Neural cell (in vitro differentiated cells): ENCODE data around the gene SORD. TPM values are rescaled to one million over a fixed set of nuclear protein-coding genes. Genes with fewer than 3 reads are reported as not detected.
"Not testable (repeated sequence)": the region's sequence is repeated elsewhere in the genome, so short reads cannot be mapped to it uniquely, and the experiment has no call there.

Source experiments
- H2AFZ ChIP-seq: fragments of 200-600, 300-800 bp; sonication (generic), shearing (Covaris generic); 2 replicates; pipeline ENCODE4 v1.6.0; 2014; ENCODE audit warnings: low read depth, mild to moderate bottlenecking, antibody characterized with exemption, low read length, moderate library complexity
- H3F3A ChIP-seq: fragments of 200-600 bp; shearing (Covaris generic); 2 replicates; pipeline ENCODE4 v1.6.1; 2016; ENCODE audit warnings: mild to moderate bottlenecking, moderate library complexity, mixed read lengths, antibody characterized with exemption, low read length; ENCODE audit not compliant: insufficient read depth, poor library complexity, severe bottlenecking
- H3K27ac ChIP-seq: fragments of 200-600, 300-800 bp; sonication (generic), shearing (Covaris generic); 2 replicates; pipeline ENCODE4 v1.5.1; 2014; ENCODE audit warnings: mild to moderate bottlenecking, low read length, moderate library complexity
- H3K27me3 ChIP-seq: fragments of 300-800, 200-600 bp; sonication (generic), shearing (Covaris generic); 2 replicates; pipeline ENCODE4 v1.6.0; 2014; ENCODE audit warnings: mild to moderate bottlenecking, low read depth, low read length, moderate library complexity; ENCODE audit not compliant: insufficient read depth
- H3K36me3 ChIP-seq: fragments of 300-800, 200-600 bp; sonication (generic), shearing (Covaris generic); 2 replicates; pipeline ENCODE4 v1.5.1; 2014; ENCODE audit warnings: mild to moderate bottlenecking, antibody characterized with exemption, low read length, moderate library complexity; ENCODE audit not compliant: insufficient read depth
- H3K4me2 ChIP-seq: fragments of 300-800, 200-600 bp; sonication (generic), shearing (Covaris generic); 2 replicates; pipeline ENCODE4 v1.6.0; 2014; ENCODE audit warnings: mild to moderate bottlenecking, low read length
- H3K4me3 ChIP-seq: fragments of 300-800, 200-600 bp; sonication (generic), shearing (Covaris generic); 2 replicates; pipeline ENCODE4 v1.5.1; 2014; ENCODE audit warnings: mild to moderate bottlenecking, low read length, moderate library complexity
- H3K79me2 ChIP-seq: fragments of 200-600 bp; shearing (Covaris generic); replicated peaks from 2 replicates; pipeline ENCODE4 v1.6.0; 2014; ENCODE audit warnings: mild to moderate bottlenecking, low read length, moderate library complexity; ENCODE audit not compliant: insufficient read depth
- H3K9ac ChIP-seq: fragments of 300-800, 200-600 bp; sonication (generic), shearing (Covaris generic); 2 replicates; pipeline ENCODE4 v1.6.1; 2016; ENCODE audit warnings: mild to moderate bottlenecking, low read length, mixed read lengths
- H3K9me2 ChIP-seq: fragments of 200-600 bp; shearing (Covaris generic); 2 replicates; pipeline ENCODE4 v1.6.1; 2016; ENCODE audit warnings: mild to moderate bottlenecking, low read length, mixed read lengths; ENCODE audit not compliant: insufficient read depth
- H3K9me3 ChIP-seq: fragments of 200-600, 300-800 bp; sonication (generic), shearing (Covaris generic); 2 replicates; pipeline ENCODE4 v1.6.1; 2016; ENCODE audit warnings: mild to moderate bottlenecking, mixed run types, low read length, moderate library complexity, mixed read lengths
- H4K20me1 ChIP-seq: fragments of 200-600 bp; shearing (Covaris generic); 2 replicates; pipeline ENCODE4 v1.6.1; 2016; ENCODE audit warnings: mild to moderate bottlenecking, mixed run types; ENCODE audit not compliant: insufficient read depth
- CTCF ChIP-seq: fragments of 450-650 bp; IDR thresholded peaks from 2 replicates; pipeline ENCODE4 v1.5.1; 2014; ENCODE audit warnings: antibody characterized with exemption, mild to moderate bottlenecking, moderate library complexity; ENCODE audit not compliant: poor library complexity, severe bottlenecking
- EP300 ChIP-seq: fragments of 450-650 bp; conservative IDR thresholded peaks from 2 replicates; pipeline ENCODE4 v1.6.1; 2014; ENCODE audit warnings: antibody characterized with exemption, mild to moderate bottlenecking, moderate library complexity; ENCODE audit not compliant: poor library complexity, severe bottlenecking
- EZH2 ChIP-seq: fragments of 200-600, 300-800 bp; shearing (Covaris generic), sonication (generic); IDR thresholded peaks from 2 replicates; pipeline ENCODE4 v1.6.1; 2014; ENCODE audit warnings: antibody characterized with exemption, low read length, borderline replicate concordance, mild to moderate bottlenecking; ENCODE audit not compliant: insufficient read depth, poor library complexity, severe bottlenecking
- MXI1 ChIP-seq: fragments of 450-650 bp; conservative IDR thresholded peaks from 2 replicates; pipeline ENCODE4 v1.6.1; 2014; ENCODE audit warnings: antibody characterized with exemption, mild to moderate bottlenecking; ENCODE audit not compliant: poor library complexity, severe bottlenecking
- POLR2AphosphoS5 ChIP-seq: IDR thresholded peaks from 2 replicates; pipeline ENCODE4 v1.6.1; 2012
- RAD21 ChIP-seq: fragments of 450-650 bp; conservative IDR thresholded peaks from 2 replicates; pipeline ENCODE4 v1.6.1; 2014; ENCODE audit warnings: antibody characterized with exemption, mild to moderate bottlenecking, moderate library complexity
- SMC3 ChIP-seq: fragments of 450-650 bp; conservative IDR thresholded peaks from 2 replicates; pipeline ENCODE4 v1.6.1; 2014; ENCODE audit warnings: antibody characterized with exemption, mild to moderate bottlenecking, moderate library complexity; ENCODE audit not compliant: poor library complexity
- TAF1 ChIP-seq: IDR thresholded peaks from 2 replicates; pipeline ENCODE4 v1.6.1; 2012; ENCODE audit warnings: low read depth
- polyA plus RNA-seq: library from polyadenylated mRNA; depleted of rRNA; stranded (reverse); fragments of >200 nt; gene quantifications from 2 replicates; pipeline ENCODE4 v1.2.3, GENCODE V29; 2014
- TF ChIP-seq, protein P1 (sequence below): IDR thresholded peaks from 2 replicates; pipeline ENCODE4 v1.6.1; 2012; ENCODE audit warnings: borderline replicate concordance

Gene SORD
- polyA plus RNA-seq, 1 donor from 2014 or later = 17.7 TPM

- H3K4me2 ChIP-seq = no peak overlapping the region
- no peaks in the 10 kb centered on the region for H3K9me3 ChIP-seq
- no peak overlapping the region for H2AFZ ChIP-seq
- no peak overlapping the region for H3K4me3 ChIP-seq
- TF ChIP-seq MXI1 = no peak
- TF ChIP-seq, protein P1, sequence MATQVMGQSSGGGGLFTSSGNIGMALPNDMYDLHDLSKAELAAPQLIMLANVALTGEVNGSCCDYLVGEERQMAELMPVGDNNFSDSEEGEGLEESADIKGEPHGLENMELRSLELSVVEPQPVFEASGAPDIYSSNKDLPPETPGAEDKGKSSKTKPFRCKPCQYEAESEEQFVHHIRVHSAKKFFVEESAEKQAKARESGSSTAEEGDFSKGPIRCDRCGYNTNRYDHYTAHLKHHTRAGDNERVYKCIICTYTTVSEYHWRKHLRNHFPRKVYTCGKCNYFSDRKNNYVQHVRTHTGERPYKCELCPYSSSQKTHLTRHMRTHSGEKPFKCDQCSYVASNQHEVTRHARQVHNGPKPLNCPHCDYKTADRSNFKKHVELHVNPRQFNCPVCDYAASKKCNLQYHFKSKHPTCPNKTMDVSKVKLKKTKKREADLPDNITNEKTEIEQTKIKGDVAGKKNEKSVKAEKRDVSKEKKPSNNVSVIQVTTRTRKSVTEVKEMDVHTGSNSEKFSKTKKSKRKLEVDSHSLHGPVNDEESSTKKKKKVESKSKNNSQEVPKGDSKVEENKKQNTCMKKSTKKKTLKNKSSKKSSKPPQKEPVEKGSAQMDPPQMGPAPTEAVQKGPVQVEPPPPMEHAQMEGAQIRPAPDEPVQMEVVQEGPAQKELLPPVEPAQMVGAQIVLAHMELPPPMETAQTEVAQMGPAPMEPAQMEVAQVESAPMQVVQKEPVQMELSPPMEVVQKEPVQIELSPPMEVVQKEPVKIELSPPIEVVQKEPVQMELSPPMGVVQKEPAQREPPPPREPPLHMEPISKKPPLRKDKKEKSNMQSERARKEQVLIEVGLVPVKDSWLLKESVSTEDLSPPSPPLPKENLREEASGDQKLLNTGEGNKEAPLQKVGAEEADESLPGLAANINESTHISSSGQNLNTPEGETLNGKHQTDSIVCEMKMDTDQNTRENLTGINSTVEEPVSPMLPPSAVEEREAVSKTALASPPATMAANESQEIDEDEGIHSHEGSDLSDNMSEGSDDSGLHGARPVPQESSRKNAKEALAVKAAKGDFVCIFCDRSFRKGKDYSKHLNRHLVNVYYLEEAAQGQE = no peak
- no peak for TF ChIP-seq EZH2
- TF ChIP-seq SMC3 = no peak
- no peak for TF ChIP-seq TAF1
- TF ChIP-seq RAD21 = no peak
- no peak for TF ChIP-seq POLR2AphosphoS5
- no peak for TF ChIP-seq EP300
- TF ChIP-seq CTCF = no peak
- H3K27me3 ChIP-seq = no peaks in the 10 kb centered on the region
- H3K9ac ChIP-seq = no peak overlapping the region
- H4K20me1 ChIP-seq = no peaks in the 10 kb centered on the region
- H3K79me2 ChIP-seq = no peaks in the 10 kb centered on the region
- no peak overlapping the region for H3K27ac ChIP-seq
- H3K36me3 ChIP-seq = no peaks in the 10 kb centered on the region
- H3F3A ChIP-seq = no peaks in the 10 kb centered on the region
- no peaks in the 10 kb centered on the region for H3K9me2 ChIP-seq
These were observed 78.8 kb downstream of the SORD start for GRCh38 chr15:45101749-45102148.

- no peaks in the 10 kb centered on the region for H3K79me2 ChIP-seq
- no peaks in the 10 kb centered on the region for H3K9me2 ChIP-seq
- TF ChIP-seq SMC3 = no peak
- no peak for TF ChIP-seq POLR2AphosphoS5
- no peak for TF ChIP-seq MXI1
- no peak for TF ChIP-seq CTCF
- H3K9me3 ChIP-seq = no peaks in the 10 kb centered on the region
- no peaks in the 10 kb centered on the region for H4K20me1 ChIP-seq
- no peak overlapping the region for H2AFZ ChIP-seq
- no peak overlapping the region for H3K4me3 ChIP-seq
- no peaks in the 10 kb centered on the region for H3K36me3 ChIP-seq
- no peak overlapping the region for H3K4me2 ChIP-seq
- no peak overlapping the region for H3K9ac ChIP-seq
- H3F3A ChIP-seq = no peaks in the 10 kb centered on the region
- H3K27ac ChIP-seq = no peak overlapping the region
- H3K27me3 ChIP-seq = no peaks in the 10 kb centered on the region
These were observed 79.2 kb downstream of the SORD start for GRCh38 chr15:45102226-45102625.

DNA sequence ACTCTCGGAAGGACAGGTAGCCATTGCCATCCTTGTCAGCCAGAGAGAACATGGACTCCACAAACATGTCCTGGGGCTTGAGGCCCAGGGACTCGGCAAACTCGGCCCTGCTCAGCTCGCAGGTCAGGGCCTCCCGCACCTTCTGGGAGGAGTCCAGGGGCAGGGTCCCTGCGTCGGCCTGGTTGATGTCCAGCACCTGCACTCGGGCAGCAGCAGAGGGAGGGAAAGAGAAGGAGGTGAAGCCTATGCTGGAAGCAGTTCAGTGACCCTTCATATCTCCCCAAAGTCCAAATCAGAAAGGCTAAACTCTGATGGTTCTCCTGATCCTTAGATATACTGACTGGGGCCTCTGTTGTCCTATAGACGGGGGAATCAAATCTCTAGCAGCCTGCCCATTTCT lies 81.2 kb downstream of the SORD start:
- not testable (repeated sequence) for H3K27me3 ChIP-seq, H3K36me3 ChIP-seq, H3K79me2 ChIP-seq, H3K4me2 ChIP-seq, H3K9me3 ChIP-seq, H3K4me3 ChIP-seq, H3F3A ChIP-seq, H3K27ac ChIP-seq, H3K9ac ChIP-seq, H4K20me1 ChIP-seq, H2AFZ ChIP-seq, H3K9me2 ChIP-seq
